AG04450 (cell line): ENCODE data around the gene JMJD8. TPM values are rescaled to one million over a fixed set of nuclear protein-coding genes. Genes with fewer than 3 reads are reported as not detected.

Source experiments
- CTCF ChIA-PET: fragments of 300-600, 350-600 bp; formaldehyde crosslinking; extraction: SDS; loops from one replicate; lab custom pipeline; 2022; ENCODE audit warnings: antibody characterized with exemption, inconsistent platforms; lab: Charles Lee
- POLR2A ChIA-PET: fragments of 350-600 bp; formaldehyde crosslinking; extraction: SDS; loops from one replicate; lab custom pipeline; 2021; ENCODE audit warnings: antibody characterized with exemption, inconsistent platforms; lab: Yijun Ruan, JAX
- DNase-seq: peaks from one replicate; pipeline ENCODE4 v3.0.0-alpha.2; 2011; ENCODE audit warnings: low read depth, low spot score
- H3K27ac ChIP-seq: one replicate; pipeline ENCODE4 v1.5.1; 2012; ENCODE audit warnings: low read depth, low read length, control low read depth
- H3K27me3 ChIP-seq: one replicate; pipeline ENCODE4 v1.6.0; 2012; ENCODE audit warnings: low read length; ENCODE audit not compliant: control insufficient read depth, insufficient read depth
- H3K4me3 ChIP-seq: 2 replicates; pipeline ENCODE4 v1.5.1; 2011; ENCODE audit warnings: mild to moderate bottlenecking, low read depth, low read length, control low read depth
- H3K9me3 ChIP-seq: 2 replicates; pipeline ENCODE4 v1.5.1; 2012; ENCODE audit warnings: low read length; ENCODE audit not compliant: control insufficient read depth, insufficient read depth
- polyA plus RNA-seq: library from polyadenylated mRNA; depleted of rRNA; stranded (reverse); fragments of >200 nt; gene quantifications from 2 replicates; pipeline ENCODE4 v1.2.3, GENCODE V29; 2011
- TF ChIP-seq, protein P1 (sequence below): IDR thresholded peaks from 2 replicates; pipeline ENCODE4 v1.5.1; 2011; ENCODE audit warnings: low read depth, low read length, control low read depth, inconsistent platforms

JMJD8 gene
- polyA plus RNA-seq, 1 experiment, result 33.1 TPM

DNA sequence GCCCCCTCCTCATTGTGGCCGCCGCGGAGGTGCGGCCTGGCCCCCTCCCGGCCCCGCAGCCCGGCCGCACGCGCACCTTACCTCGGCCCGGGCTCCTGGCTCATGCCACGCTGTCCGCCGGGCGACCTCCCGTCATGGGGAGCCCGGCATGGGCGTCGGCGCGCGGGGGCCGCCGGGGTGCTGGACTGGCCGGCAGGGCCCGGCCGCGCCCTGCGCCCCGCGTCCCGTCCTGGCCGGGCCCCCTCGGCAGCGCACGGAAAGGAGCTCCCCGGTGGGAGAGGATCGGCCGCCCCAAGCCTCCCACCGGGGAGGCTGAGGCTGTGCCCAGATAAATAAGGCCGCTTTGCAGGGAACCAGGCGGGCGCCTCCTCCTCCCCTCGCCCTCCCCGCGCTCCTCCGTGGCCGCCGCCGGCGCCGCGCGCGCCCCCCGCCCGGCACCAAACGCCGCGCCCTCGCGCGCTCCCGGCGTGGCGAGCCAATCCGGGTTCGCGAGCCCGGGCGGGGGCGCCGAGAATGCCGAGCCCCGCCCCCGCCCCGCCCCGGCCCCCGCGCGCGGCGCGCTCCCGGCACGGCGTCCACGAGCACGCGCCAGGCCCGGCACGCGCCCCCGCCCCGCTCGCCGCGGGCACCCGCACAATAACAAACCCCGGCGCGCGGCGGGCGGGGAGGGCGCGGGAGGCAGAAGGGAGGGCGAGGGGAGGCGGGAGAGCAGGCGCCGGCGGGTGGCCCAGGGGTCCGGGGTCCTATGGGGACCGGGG is 21.5 kb upstream of the JMJD8 start, which contains the start of gene FBXL16:
FBXL16 (minus strand) TSS at position 371 of the 758 bp plus-strand sequence. CDS start 8,396 bp downstream, outside the sequence.
- H3K27me3 ChIP-seq, result peaks cover 66% of the 10 kb centered on the region
- ChIA-PET POLR2A (no interaction called here), CTCF (no interaction called here)
- H3K4me3 ChIP-seq, result no peak within 1 kb of the TSS
- no peak for DNase-seq
- TF ChIP-seq, protein P1, sequence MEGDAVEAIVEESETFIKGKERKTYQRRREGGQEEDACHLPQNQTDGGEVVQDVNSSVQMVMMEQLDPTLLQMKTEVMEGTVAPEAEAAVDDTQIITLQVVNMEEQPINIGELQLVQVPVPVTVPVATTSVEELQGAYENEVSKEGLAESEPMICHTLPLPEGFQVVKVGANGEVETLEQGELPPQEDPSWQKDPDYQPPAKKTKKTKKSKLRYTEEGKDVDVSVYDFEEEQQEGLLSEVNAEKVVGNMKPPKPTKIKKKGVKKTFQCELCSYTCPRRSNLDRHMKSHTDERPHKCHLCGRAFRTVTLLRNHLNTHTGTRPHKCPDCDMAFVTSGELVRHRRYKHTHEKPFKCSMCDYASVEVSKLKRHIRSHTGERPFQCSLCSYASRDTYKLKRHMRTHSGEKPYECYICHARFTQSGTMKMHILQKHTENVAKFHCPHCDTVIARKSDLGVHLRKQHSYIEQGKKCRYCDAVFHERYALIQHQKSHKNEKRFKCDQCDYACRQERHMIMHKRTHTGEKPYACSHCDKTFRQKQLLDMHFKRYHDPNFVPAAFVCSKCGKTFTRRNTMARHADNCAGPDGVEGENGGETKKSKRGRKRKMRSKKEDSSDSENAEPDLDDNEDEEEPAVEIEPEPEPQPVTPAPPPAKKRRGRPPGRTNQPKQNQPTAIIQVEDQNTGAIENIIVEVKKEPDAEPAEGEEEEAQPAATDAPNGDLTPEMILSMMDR, result no peak
- H3K27ac ChIP-seq, result no peak within 1 kb of the TSS
- no peaks in the 10 kb centered on the region; the same call in 1 of the 2 replicates for H3K9me3 ChIP-seq

GRCh38 chr16:704552-705380 is 20.6 kb upstream of the JMJD8 start:
- Histone ChIP-seq H3K9me3 (no peaks in the 10 kb centered on the region; the same call in 1 of the 2 replicates), H3K4me3 (no peak overlapping the region), H3K27ac (no peak overlapping the region), H3K27me3 (peaks cover 68% of the 10 kb centered on the region)
- ChIA-PET POLR2A (no interaction called here), CTCF (no interaction called here)
- no peak for DNase-seq
- TF ChIP-seq, protein P1, result no peak

DNA sequence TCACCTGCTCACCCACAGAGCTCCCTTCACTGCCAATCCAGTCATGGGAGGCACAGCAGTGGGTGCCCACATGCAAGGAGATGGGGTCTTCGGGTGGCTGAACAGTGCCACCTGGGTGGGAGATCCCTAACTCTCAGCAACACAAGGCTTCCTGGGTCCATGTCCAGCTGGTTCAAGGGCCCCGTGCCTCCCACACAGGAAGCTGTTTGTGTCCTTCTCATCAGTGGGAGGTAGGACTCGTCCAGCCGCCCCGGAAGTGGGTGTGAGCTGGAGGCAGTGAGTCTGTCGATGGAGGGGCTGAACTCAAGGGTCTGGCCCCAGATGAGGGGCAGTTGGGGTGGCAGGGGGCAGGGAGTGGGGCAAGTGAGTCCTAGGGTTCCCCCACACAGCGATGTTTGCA is 19.9 kb upstream of the JMJD8 start:
- DNase-seq, result no peak
- ChIA-PET CTCF (interaction anchor here (1.1 kb wide), 1 partner anchor 8 kb away, joined by 6 read pairs; no protein-coding TSS in a partner anchor), POLR2A (no interaction called here)
- Histone ChIP-seq H3K27me3 (peaks cover 71% of the 10 kb centered on the region), H3K9me3 (no peaks in the 10 kb centered on the region; the same call in 1 of the 2 replicates), H3K4me3 (no peak overlapping the region), H3K27ac (no peak overlapping the region)
- TF ChIP-seq, protein P1, result no peak

DNA sequence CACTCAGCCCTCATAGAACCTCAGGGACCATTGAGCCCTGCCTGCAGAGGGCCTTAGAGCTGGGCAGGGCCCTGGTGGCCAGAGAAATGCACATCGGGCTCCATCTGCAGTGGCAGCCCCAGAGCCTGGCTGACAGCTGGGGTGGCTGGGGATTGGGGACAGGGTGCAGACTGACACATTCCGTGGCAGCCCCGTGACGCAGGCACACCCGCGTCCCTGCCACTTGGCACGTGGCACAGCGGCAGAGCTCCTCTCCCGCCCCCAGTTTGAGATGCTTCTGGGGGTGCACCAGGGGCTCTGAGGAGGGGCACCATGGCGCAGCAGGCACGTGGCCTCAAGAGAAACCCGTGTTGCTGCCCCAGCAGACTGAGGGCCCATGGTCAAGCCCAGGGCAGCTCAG is 19.3 kb upstream of the JMJD8 start:
- Histone ChIP-seq H3K27me3 (peaks cover 74% of the 10 kb centered on the region), H3K4me3 (no peak overlapping the region), H3K9me3 (no peaks in the 10 kb centered on the region; the same call in 1 of the 2 replicates), H3K27ac (no peak overlapping the region)
- TF ChIP-seq, protein P1, result no peak
- ChIA-PET CTCF (interaction anchor here (1.1 kb wide), 1 partner anchor 9 kb away, joined by 6 read pairs; no protein-coding TSS in a partner anchor), POLR2A (no interaction called here)
- DNase-seq, result no peak
